AG04450 (cell line): ENCODE measurements around the gene P2RX6. TPM values are rescaled to one million over a fixed set of nuclear protein-coding genes. Genes with fewer than 3 reads are reported as not detected.

Experiments used
- CTCF ChIA-PET: fragments of 300-600, 350-600 bp; formaldehyde crosslinking; extraction: SDS; loops from one replicate; lab custom pipeline; 2022; ENCODE audit warnings: antibody characterized with exemption, inconsistent platforms; lab: Charles Lee
- POLR2A ChIA-PET: fragments of 350-600 bp; formaldehyde crosslinking; extraction: SDS; loops from one replicate; lab custom pipeline; 2021; ENCODE audit warnings: antibody characterized with exemption, inconsistent platforms; lab: Yijun Ruan, JAX
- DNase-seq: peaks from one replicate; pipeline ENCODE4 v3.0.0-alpha.2; 2011; ENCODE audit warnings: low read depth, low spot score
- H3K27ac ChIP-seq: one replicate; pipeline ENCODE4 v1.5.1; 2012; ENCODE audit warnings: low read depth, low read length, control low read depth
- H3K27me3 ChIP-seq: one replicate; pipeline ENCODE4 v1.6.0; 2012; ENCODE audit warnings: low read length; ENCODE audit not compliant: control insufficient read depth, insufficient read depth
- H3K4me3 ChIP-seq: 2 replicates; pipeline ENCODE4 v1.5.1; 2011; ENCODE audit warnings: mild to moderate bottlenecking, low read depth, low read length, control low read depth
- H3K9me3 ChIP-seq: 2 replicates; pipeline ENCODE4 v1.5.1; 2012; ENCODE audit warnings: low read length; ENCODE audit not compliant: control insufficient read depth, insufficient read depth
- CTCF ChIP-seq: IDR thresholded peaks from 2 replicates; pipeline ENCODE4 v1.5.1; 2011; ENCODE audit warnings: low read depth, low read length, control low read depth, inconsistent platforms
- polyA plus RNA-seq: library from polyadenylated mRNA; depleted of rRNA; stranded (reverse); fragments of >200 nt; gene quantifications from 2 replicates; pipeline ENCODE4 v1.2.3, GENCODE V29; 2011

P2RX6 gene
- polyA plus RNA-seq, 1 experiment = 1.7 TPM

GRCh38 chr22:20983081-20983771 is 31.7 kb upstream of the P2RX6 start:
- POLR2A ChIA-PET = interaction anchor here (1.3 kb wide), 1 partner anchor 55 kb away, joined by 5 read pairs; no protein-coding TSS in a partner anchor
- CTCF ChIA-PET = interaction anchor here (0.6 to 1.9 kb wide), 3 partner anchors 99 to 782 kb away, joined by 3 to 6 read pairs (median 3); no protein-coding TSS in a partner anchor
- TF ChIP-seq CTCF = no peak
- Histone ChIP-seq H3K9me3 (peaks cover 10% of the 10 kb centered on the region), H3K27ac (no peak overlapping the region), H3K27me3 (no peaks in the 10 kb centered on the region), H3K4me3 (peak overlapping the region; percentile 92)
- no peak for DNase-seq

- DNase-seq = no peak
- H3K4me3 ChIP-seq = no peak overlapping the region
- H3K27ac ChIP-seq = no peak overlapping the region
- no peak for TF ChIP-seq CTCF
- H3K9me3 ChIP-seq = no peaks in the 10 kb centered on the region; the same call in 1 of the 2 replicates
- ChIA-PET CTCF (no interaction called here), POLR2A (no interaction called here)
- H3K27me3 ChIP-seq = no peaks in the 10 kb centered on the region
These were observed 29.2 kb upstream of the P2RX6 start for GRCh38 chr22:20985720-20986119.

GRCh38 chr22:20986365-20986764 is 28.6 kb upstream of the P2RX6 start:
- no peaks in the 10 kb centered on the region; the same call in 1 of the 2 replicates for H3K9me3 ChIP-seq
- CTCF ChIA-PET = interaction anchor here (0.6 kb wide), 1 partner anchor 116 kb away, joined by 3 read pairs; no protein-coding TSS in a partner anchor
- DNase-seq = no peak
- H3K27ac ChIP-seq = no peak overlapping the region
- POLR2A ChIA-PET = no interaction called here
- no peak overlapping the region for H3K4me3 ChIP-seq
- no peak for TF ChIP-seq CTCF
- H3K27me3 ChIP-seq = no peaks in the 10 kb centered on the region

GRCh38 chr22:20987375-20987774 is 27.6 kb upstream of the P2RX6 start:
- no peaks in the 10 kb centered on the region; the same call in 1 of the 2 replicates for H3K9me3 ChIP-seq
- no peaks in the 10 kb centered on the region for H3K27me3 ChIP-seq
- POLR2A ChIA-PET = no interaction called here
- H3K27ac ChIP-seq = no peak overlapping the region
- DNase-seq = no peak
- CTCF ChIA-PET = no interaction called here
- TF ChIP-seq CTCF = no peak
- H3K4me3 ChIP-seq = no peak overlapping the region
